Kidney (tissue), 14 donors: ENCODE results near the gene MACROD2. TPM values are rescaled to one million over a fixed set of nuclear protein-coding genes. Genes with fewer than 3 reads are reported as not detected.
A peak's percentile ranks its signal among the peaks of the same experiment; 100 is the strongest.

Experiments used
- DNase-seq, 5 donors: peaks; one replicate each; pipeline ENCODE4 v3.0.0-alpha.2; 2013 to 2020
- FAIRE-seq: peaks from 2 replicates; lab custom pipeline; 2012; peaks lifted over from hg19 to GRCh38; lab: Jason Lieb, UNC
- H3K27ac ChIP-seq, 2 donors: one replicate each; pipeline ENCODE4 v1.7.0; 2013; ENCODE audit warnings: low read depth in 2 of 2, low read length in 2 of 2, inconsistent platforms in 1 of 2
- H3K27me3 ChIP-seq: one replicate; pipeline ENCODE4 v1.7.1; 2013; ENCODE audit warnings: low read length, inconsistent platforms; ENCODE audit not compliant: control insufficient read depth, insufficient read depth
- H3K36me3 ChIP-seq, 3 donors: one replicate each; pipeline versions ENCODE4 v1.7.0 to v1.7.1; 2013; ENCODE audit warnings: low read length in 3 of 3, control low read depth in 1 of 3, inconsistent platforms in 1 of 3; ENCODE audit not compliant: insufficient read depth in 3 of 3, control insufficient read depth in 2 of 3
- H3K4me1 ChIP-seq, 3 donors: one replicate each; pipeline versions ENCODE4 v1.7.0 to v1.7.1; 2013; ENCODE audit warnings: low read length in 3 of 3, inconsistent platforms in 1 of 3, low read depth in 1 of 3; ENCODE audit not compliant: control insufficient read depth in 2 of 3, insufficient read depth in 2 of 3
- H3K4me3 ChIP-seq, 3 donors: one replicate each; pipeline versions ENCODE4 v1.7.0 to v1.8.1; 2013; ENCODE audit warnings: low read length in 3 of 3, control low read depth in 1 of 3, inconsistent platforms in 1 of 3
- H3K9ac ChIP-seq, 3 donors: one replicate each; pipeline versions ENCODE4 v1.7.0 to v1.7.1; 2013; ENCODE audit warnings: low read length in 3 of 3, control low read depth in 1 of 3, inconsistent platforms in 1 of 3
- H3K9me3 ChIP-seq, 3 donors: one replicate each; pipeline versions ENCODE4 v1.7.0 to v1.7.1; 2013; ENCODE audit warnings: low read length in 3 of 3, control low read depth in 1 of 3, inconsistent platforms in 1 of 3; ENCODE audit not compliant: control insufficient read depth in 2 of 3, insufficient read depth in 1 of 3
- intact Hi-C: fragments of 100-400 bp; cut with DNase I; formaldehyde crosslinking; loops from one replicate; pipeline ENCODE4 v1.11.1; 2022
- polyA plus RNA-seq: library from polyadenylated mRNA; stranded (reverse); fragments of 350-450 nt; fragmentation: Illumina TruSeq; extraction: RNeasy Lipid Tissue Mini Kit (QIAGEN cat#74804); gene quantifications from one replicate; pipeline ENCODE4 v1.2.3, GENCODE V29; 2014; ENCODE audit warnings: low read depth, low replicate concordance; ENCODE audit not compliant: insufficient read depth
- total RNA-seq: library from RNA; stranded (reverse); fragmentation: NEBNext Ultra II Directional; extraction: Animal tissue kit (Norgen Biotek cat#: 25700); gene quantifications from one replicate; pipeline ENCODE4 v1.2.1, GENCODE V29; 2021
- TF ChIP-seq, protein P1 (sequence below): IDR thresholded peaks from 3 replicates; pipeline ENCODE4 v1.5.1; 2012; ENCODE audit warnings: mild to moderate bottlenecking, moderate library complexity, borderline replicate concordance; ENCODE audit not compliant: insufficient read depth; ENCODE audit errors: extremely low read depth
- donor health status: control.
- donor health status: control.
- donor health status: control.
- donor health status: control.
- donor health status: control.
- donor health status: DM: yes; HTN: yes; CAD: no.
- donor health status: Normal renal cell carcinoma (clear cell type).

The MACROD2 gene
- total and polyA plus RNA-seq, 2 donors from 2014 or later, result 3.0 to 10.0 TPM

GRCh38 chr20:14470231-14470899 is 475.0 kb downstream of the MACROD2 start:
- intact Hi-C loops, result no loop called here
- Histone ChIP-seq H3K27me3 (no peaks in the 10 kb centered on the region), H3K27ac (no peak overlapping the region), H3K4me3 (peak overlapping the region in 2 of 3 donors; percentile 32 to 38), H3K9ac (no peak overlapping the region), H3K4me1 (no peaks in the 10 kb centered on the region), H3K36me3 (no peaks in the 10 kb centered on the region), H3K9me3 (no peaks in the 10 kb centered on the region)
- FAIRE-seq, result no peak
- TF ChIP-seq, protein P1, sequence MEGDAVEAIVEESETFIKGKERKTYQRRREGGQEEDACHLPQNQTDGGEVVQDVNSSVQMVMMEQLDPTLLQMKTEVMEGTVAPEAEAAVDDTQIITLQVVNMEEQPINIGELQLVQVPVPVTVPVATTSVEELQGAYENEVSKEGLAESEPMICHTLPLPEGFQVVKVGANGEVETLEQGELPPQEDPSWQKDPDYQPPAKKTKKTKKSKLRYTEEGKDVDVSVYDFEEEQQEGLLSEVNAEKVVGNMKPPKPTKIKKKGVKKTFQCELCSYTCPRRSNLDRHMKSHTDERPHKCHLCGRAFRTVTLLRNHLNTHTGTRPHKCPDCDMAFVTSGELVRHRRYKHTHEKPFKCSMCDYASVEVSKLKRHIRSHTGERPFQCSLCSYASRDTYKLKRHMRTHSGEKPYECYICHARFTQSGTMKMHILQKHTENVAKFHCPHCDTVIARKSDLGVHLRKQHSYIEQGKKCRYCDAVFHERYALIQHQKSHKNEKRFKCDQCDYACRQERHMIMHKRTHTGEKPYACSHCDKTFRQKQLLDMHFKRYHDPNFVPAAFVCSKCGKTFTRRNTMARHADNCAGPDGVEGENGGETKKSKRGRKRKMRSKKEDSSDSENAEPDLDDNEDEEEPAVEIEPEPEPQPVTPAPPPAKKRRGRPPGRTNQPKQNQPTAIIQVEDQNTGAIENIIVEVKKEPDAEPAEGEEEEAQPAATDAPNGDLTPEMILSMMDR, result no peak
- peak in 3 of 5 donors; percentile 21 to 33 (median 32) for DNase-seq

GRCh38 chr20:14470977-14471661 is 475.8 kb downstream of the MACROD2 start:
- intact Hi-C loops, result no loop called here
- Histone ChIP-seq H3K9me3 (no peaks in the 10 kb centered on the region), H3K36me3 (no peaks in the 10 kb centered on the region), H3K27me3 (no peaks in the 10 kb centered on the region), H3K4me1 (no peaks in the 10 kb centered on the region), H3K9ac (no peak overlapping the region), H3K27ac (no peak overlapping the region), H3K4me3 (no peak overlapping the region)
- TF ChIP-seq, protein P1, result no peak
- FAIRE-seq, result no peak
- no peak for DNase-seq

DNA sequence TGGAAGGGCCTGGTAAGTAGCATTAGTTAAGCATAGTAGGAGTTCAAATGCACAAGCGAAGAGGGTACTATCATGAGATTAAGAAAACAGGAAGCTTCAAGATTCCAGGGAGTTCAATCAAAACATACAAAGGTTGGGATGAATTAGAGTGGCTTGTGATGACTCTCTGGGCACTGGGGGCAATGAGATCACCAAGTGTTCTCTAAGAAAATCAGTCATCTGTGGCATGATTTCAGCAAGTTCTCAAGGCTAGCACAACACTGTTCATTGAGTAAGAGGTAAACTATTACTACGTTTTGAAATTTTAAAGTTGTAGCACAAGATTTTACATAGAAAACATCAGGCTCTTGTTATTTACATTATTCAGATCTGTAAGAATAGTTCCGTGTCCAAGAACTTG is 481.8 kb downstream of the MACROD2 start:
- Histone ChIP-seq H3K36me3 (no peaks in the 10 kb centered on the region), H3K9me3 (no peaks in the 10 kb centered on the region), H3K4me3 (no peak overlapping the region), H3K27me3 (no peaks in the 10 kb centered on the region), H3K27ac (no peak overlapping the region), H3K9ac (no peak overlapping the region), H3K4me1 (no peaks in the 10 kb centered on the region)
- DNase-seq (peak in 1 of 5 donors; percentile 36), FAIRE-seq (peak; percentile 8)
- TF ChIP-seq, protein P1, result no peak
- intact Hi-C loops, result no loop called here
